AG09309 (cell line): ENCODE data around the gene ATM.

Experiments used
- DNase-seq: peaks from one replicate; pipeline ENCODE4 v3.0.0-alpha.2; 2010; ENCODE audit warnings: low read depth
- H3K4me3 ChIP-seq: 2 replicates; pipeline ENCODE4 v1.5.1; 2011; ENCODE audit warnings: mild to moderate bottlenecking, low read depth, low read length, moderate library complexity; ENCODE audit not compliant: control insufficient read depth
- TF ChIP-seq, protein P1 (sequence below): IDR thresholded peaks from 2 replicates; pipeline ENCODE4 v1.5.1; 2011; ENCODE audit warnings: mild to moderate bottlenecking, low read depth, low read length, inconsistent platforms; ENCODE audit not compliant: insufficient read depth, control insufficient read depth; ENCODE audit errors: missing control alignments

ATM gene

DNA sequence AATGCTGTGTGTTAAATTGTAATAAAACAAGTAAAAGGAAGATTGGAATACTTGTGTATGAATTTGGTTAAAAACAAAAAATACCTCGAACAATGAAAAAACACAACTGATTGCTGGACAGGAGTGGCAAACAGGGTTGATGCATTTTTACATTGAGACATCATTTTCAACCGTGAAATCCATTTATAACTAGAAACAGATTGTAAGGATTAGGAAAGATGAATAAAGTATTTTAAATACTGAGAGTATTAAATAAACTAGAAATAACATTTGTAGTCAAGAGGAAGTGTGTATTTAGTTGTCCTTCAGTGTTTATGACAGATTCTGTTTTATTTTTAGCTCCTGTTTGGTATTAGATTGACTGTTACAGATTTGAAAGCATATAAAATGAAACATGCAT is 5.4 kb downstream of the ATM start:
- TF ChIP-seq, protein P1, sequence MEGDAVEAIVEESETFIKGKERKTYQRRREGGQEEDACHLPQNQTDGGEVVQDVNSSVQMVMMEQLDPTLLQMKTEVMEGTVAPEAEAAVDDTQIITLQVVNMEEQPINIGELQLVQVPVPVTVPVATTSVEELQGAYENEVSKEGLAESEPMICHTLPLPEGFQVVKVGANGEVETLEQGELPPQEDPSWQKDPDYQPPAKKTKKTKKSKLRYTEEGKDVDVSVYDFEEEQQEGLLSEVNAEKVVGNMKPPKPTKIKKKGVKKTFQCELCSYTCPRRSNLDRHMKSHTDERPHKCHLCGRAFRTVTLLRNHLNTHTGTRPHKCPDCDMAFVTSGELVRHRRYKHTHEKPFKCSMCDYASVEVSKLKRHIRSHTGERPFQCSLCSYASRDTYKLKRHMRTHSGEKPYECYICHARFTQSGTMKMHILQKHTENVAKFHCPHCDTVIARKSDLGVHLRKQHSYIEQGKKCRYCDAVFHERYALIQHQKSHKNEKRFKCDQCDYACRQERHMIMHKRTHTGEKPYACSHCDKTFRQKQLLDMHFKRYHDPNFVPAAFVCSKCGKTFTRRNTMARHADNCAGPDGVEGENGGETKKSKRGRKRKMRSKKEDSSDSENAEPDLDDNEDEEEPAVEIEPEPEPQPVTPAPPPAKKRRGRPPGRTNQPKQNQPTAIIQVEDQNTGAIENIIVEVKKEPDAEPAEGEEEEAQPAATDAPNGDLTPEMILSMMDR, result no peak
- DNase-seq, result no peak
- H3K4me3 ChIP-seq, result no peak overlapping the region

DNA sequence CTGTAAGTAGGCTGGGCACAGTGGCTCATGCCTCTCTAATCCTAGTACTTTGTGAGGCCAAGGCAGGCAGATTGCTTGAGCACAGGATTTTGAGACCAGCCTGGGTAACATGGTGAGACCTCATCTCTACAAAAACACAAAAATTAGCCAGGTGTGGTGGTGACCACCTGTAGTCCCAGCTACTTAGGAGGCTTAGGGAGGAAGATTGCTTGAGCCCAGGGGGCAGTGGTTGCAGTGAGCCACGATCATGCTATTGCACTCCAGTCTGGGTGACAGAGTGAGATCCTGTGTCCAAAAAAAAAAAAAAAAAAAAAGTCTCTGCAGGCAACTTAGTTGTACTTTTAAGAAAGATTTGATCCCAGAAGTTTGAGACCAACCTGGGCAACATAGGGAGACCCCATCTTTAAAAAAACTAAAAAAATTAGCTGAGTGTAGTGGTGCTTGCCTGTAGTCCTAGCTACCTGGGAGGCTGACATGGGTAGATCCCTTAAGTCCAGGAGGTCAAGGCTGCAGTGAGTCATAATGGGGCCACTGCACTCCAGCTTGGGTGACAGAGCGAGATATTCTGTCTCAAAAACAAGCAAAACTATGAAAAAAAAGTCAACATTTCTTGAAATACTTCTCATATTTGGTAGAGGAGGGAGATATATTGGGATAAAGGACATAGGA is 10.5 kb downstream of the ATM start:
- DNase-seq, result no peak
- no peak overlapping the region for H3K4me3 ChIP-seq
- TF ChIP-seq, protein P1, result no peak

DNA sequence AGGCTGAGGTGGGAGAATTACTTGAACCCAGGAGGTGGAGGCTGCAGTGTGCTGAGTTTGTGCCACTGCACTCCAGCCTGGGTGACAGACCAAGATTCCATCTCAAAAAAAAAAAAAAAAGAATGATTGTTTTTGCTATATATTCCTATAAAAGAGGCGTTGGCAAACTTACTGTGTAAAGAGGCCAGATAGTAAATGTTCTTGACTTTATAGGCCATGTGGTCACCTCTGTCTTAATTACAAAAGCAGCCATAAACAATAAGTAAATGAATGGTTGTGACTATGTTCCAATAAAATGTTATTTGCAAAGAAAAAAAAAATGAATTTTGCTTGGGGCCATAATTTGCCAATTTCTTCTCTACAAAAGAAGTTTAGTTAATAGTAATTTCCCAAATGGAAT is 12.3 kb downstream of the ATM start:
- no peak overlapping the region for H3K4me3 ChIP-seq
- DNase-seq, result no peak
- TF ChIP-seq, protein P1, result no peak

DNA sequence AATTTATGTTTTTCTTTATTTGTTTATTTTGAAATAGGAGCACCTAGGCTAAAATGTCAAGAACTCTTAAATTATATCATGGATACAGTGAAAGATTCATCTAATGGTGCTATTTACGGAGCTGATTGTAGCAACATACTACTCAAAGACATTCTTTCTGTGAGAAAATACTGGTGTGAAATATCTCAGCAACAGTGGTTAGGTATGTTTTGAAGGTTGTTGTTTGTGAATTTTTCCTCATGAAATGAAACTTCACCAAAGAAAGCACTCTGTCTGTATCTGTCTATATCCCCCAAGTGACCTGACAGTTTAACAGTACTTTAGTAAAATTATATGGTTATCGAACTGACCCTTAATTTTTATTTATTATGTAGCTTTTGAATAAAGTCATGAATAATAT is 12.8 kb downstream of the ATM start:
- H3K4me3 ChIP-seq, result no peak overlapping the region
- DNase-seq, result no peak
- TF ChIP-seq, protein P1, result no peak

DNA sequence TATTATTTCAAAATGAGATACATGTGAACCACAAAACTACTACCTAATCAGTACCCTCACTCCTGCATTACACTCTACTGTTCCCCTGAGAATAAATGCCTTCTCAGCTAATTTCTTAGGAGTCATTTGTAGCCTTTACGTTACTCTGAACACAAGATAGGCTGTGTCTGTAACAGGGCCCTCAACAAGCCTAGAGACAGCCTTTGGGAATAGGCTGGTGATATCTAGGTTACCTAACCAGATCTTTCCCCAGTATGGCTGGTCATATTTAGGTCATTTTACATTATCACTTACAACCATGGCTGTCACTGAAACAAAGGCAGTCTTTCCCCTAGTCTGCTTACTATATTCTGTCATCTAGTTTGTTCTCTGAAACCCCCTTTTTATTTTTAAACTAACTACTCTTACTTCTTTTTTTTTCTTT is 14.2 kb downstream of the ATM start:
- no peak overlapping the region for H3K4me3 ChIP-seq
- TF ChIP-seq, protein P1, result no peak
- no peak for DNase-seq

DNA sequence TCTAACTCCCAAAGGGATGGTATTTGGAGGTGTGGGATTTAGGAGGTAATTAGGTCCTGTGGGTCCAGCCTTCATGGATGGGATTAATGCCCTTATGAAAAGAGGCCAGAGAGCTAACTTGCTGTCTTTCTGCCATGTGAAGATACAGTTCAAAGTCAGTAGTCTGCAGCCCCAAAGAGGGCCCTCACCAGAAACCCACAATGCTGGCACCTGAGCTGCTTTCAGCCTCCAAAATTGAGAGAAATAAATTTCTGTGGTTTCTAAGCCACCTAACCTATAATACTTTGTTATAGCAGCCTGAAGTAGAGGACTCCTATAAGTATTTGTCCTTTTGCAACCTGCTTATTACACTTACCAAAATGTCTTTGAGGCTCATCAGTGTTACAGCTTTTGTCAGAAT is 16.2 kb downstream of the ATM start:
- H3K4me3 ChIP-seq, result no peak overlapping the region
- TF ChIP-seq, protein P1, result no peak
- no peak for DNase-seq
